ENCODE measurements around the gene PTGER4. TPM values are rescaled to one million over a fixed set of nuclear protein-coding genes. Genes with fewer than 3 reads are reported as not detected.
"Not testable (repeated sequence)": the region's sequence is repeated elsewhere in the genome, so short reads cannot be mapped to it uniquely, and the experiment has no call there.

Gene PTGER4
- total and polyA plus RNA-seq, 12 donors, result 2.0 to 20.3 (median 7.3) TPM

DNA sequence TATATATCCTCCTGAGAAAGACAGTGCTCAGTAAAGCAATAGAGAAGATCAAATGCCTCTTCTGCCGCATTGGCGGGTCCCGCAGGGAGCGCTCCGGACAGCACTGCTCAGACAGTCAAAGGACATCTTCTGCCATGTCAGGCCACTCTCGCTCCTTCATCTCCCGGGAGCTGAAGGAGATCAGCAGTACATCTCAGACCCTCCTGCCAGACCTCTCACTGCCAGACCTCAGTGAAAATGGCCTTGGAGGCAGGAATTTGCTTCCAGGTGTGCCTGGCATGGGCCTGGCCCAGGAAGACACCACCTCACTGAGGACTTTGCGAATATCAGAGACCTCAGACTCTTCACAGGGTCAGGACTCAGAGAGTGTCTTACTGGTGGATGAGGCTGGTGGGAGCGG lies 12.2 kb downstream of the PTGER4 start:
- ATAC-seq (no peak), DNase-seq (no peak)
- peaks cover 0 to 66% (median 12%) of the 10 kb centered on the region in 9 donors for H3K36me3 ChIP-seq
- peaks cover 0 to 9% (median 0%) of the 10 kb centered on the region in 11 donors for H3K9me3 ChIP-seq
- TF ChIP-seq, protein P1, sequence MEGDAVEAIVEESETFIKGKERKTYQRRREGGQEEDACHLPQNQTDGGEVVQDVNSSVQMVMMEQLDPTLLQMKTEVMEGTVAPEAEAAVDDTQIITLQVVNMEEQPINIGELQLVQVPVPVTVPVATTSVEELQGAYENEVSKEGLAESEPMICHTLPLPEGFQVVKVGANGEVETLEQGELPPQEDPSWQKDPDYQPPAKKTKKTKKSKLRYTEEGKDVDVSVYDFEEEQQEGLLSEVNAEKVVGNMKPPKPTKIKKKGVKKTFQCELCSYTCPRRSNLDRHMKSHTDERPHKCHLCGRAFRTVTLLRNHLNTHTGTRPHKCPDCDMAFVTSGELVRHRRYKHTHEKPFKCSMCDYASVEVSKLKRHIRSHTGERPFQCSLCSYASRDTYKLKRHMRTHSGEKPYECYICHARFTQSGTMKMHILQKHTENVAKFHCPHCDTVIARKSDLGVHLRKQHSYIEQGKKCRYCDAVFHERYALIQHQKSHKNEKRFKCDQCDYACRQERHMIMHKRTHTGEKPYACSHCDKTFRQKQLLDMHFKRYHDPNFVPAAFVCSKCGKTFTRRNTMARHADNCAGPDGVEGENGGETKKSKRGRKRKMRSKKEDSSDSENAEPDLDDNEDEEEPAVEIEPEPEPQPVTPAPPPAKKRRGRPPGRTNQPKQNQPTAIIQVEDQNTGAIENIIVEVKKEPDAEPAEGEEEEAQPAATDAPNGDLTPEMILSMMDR (IDR thresholded peaks at IDR 0.05), result no peak
- H3K27me3 ChIP-seq, result peaks cover 0 to 5% (median 0%) of the 10 kb centered on the region in 7 donors
- H3K4me1 ChIP-seq, result peaks cover 0 to 43% (median 35%) of the 10 kb centered on the region in 9 donors
- no peak overlapping the region for H3K4me3 ChIP-seq
- no peak overlapping the region for H3K27ac ChIP-seq
- intact Hi-C loops (cut with DNase I), result no loop called here
- 95 to 97% methylated on average over 9 of the region's 9 CpGs for WGBS, 2 donors

- H3K27ac ChIP-seq, result no peak overlapping the region
- intact Hi-C loops (cut with DNase I), result no loop called here
- peaks cover 0 to 9% (median 0%) of the 10 kb centered on the region in 11 donors for H3K9me3 ChIP-seq
- TF ChIP-seq, protein P1 (IDR thresholded peaks at IDR 0.05), result no peak
- DNase-seq, result no peak
- peaks cover 0 to 73% (median 12%) of the 10 kb centered on the region in 9 donors for H3K36me3 ChIP-seq
- no peak for ATAC-seq
- no peak overlapping the region for H3K4me3 ChIP-seq
- no peaks in the 10 kb centered on the region for H3K27me3 ChIP-seq
- H3K4me1 ChIP-seq, result peaks cover 0 to 17% (median 10%) of the 10 kb centered on the region in 9 donors
These were observed 14.7 kb downstream of the PTGER4 start for GRCh38 chr5:40694433-40694832.

GRCh38 chr5:40700116-40700782 lies 20.5 kb downstream of the PTGER4 start:
- Histone ChIP-seq H3K27me3 (no peaks in the 10 kb centered on the region), H3K27ac (no peak overlapping the region), H3K9me3 (peaks cover 0 to 52% (median 24%) of the 10 kb centered on the region in 11 donors), H3K36me3 (peaks cover 0 to 51% (median 0%) of the 10 kb centered on the region in 9 donors), H3K4me1 (no peaks in the 10 kb centered on the region), H3K4me3 (no peak overlapping the region)
- DNase-seq (no peak), ATAC-seq (no peak)
- intact Hi-C loops (cut with DNase I), result no loop called here
- WGBS, 2 donors, result 80 to 92% methylated on average over 5 of the region's 5 CpGs
- TF ChIP-seq, protein P1 (IDR thresholded peaks at IDR 0.05), result no peak

- DNase-seq; intact Hi-C loops (cut with DNase I); H3K4me1 ChIP-seq; ATAC-seq; H3K4me3 ChIP-seq; H3K27ac ChIP-seq; H3K27me3 ChIP-seq: not testable (repeated sequence)
- Histone ChIP-seq H3K36me3 (peaks cover 0 to 51% (median 0%) of the 10 kb centered on the region in 9 donors), H3K9me3 (peaks cover 0 to 70% (median 30%) of the 10 kb centered on the region in 11 donors)
These were observed 22.3 kb downstream of the PTGER4 start for GRCh38 chr5:40702027-40702426.

- H3K4me1 ChIP-seq; H3K4me3 ChIP-seq; DNase-seq; ATAC-seq; H3K27me3 ChIP-seq; intact Hi-C loops (cut with DNase I); H3K27ac ChIP-seq: not testable (repeated sequence)
- Histone ChIP-seq H3K36me3 (peaks cover 0 to 18% (median 0%) of the 10 kb centered on the region in 9 donors), H3K9me3 (peaks cover 0 to 81% (median 30%) of the 10 kb centered on the region in 11 donors)
- 96 to 100% methylated on average over 1 of the region's 1 CpG for WGBS, 2 donors
These were observed 25.8 kb downstream of the PTGER4 start for GRCh38 chr5:40705484-40705883.

DNA sequence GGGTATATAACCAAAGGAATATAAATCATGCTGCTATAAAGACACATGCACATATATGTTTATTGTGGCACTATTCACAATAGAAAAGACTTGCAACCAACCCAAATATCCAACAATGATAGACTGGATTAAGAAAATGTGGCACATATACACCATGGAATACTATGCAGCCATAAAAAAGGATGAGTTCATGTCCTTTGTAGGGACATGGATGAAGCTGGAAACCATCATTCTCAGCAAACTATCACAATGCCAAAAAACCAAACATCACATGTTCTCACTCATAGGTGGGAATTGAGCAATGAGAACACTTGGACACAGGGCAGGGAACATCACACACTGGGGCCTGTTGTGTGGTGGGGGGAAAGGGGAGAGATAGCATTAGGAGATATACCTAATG lies 30.9 kb downstream of the PTGER4 start:
- H3K36me3 ChIP-seq, result peaks cover 0 to 10% (median 0%) of the 10 kb centered on the region in 9 donors
- H3K27ac ChIP-seq; ATAC-seq; H3K4me1 ChIP-seq; DNase-seq; H3K27me3 ChIP-seq; intact Hi-C loops (cut with DNase I); H3K4me3 ChIP-seq: not testable (repeated sequence)
- H3K9me3 ChIP-seq, result peaks cover 0 to 41% (median 3%) of the 10 kb centered on the region in 11 donors

Measured in heart right ventricle (tissue), 16 donors.